Brain microvascular endothelial cell (primary cell): ENCODE results near the gene GRID1.

Experiments used
- DNase-seq: peaks from one replicate; pipeline ENCODE4 v3.0.0-alpha.2; 2020
- H3K27ac ChIP-seq: fragments of 250-450 bp; sonication (Bioruptor Pico); 2 replicates; pipeline ENCODE4 v1.5.1; 2020; ENCODE audit warnings: mild to moderate bottlenecking, moderate library complexity
- H3K27me3 ChIP-seq: fragments of 250-450 bp; sonication (Bioruptor Pico); replicated peaks from 2 replicates; pipeline ENCODE4 v1.5.1; 2020; ENCODE audit warnings: mild to moderate bottlenecking
- H3K36me3 ChIP-seq: fragments of 250-450 bp; sonication (Bioruptor Pico); replicated peaks from 2 replicates; pipeline ENCODE4 v1.5.1; 2020; ENCODE audit warnings: mild to moderate bottlenecking
- H3K4me3 ChIP-seq: 2 replicates; pipeline ENCODE4 v1.5.1; 2011; ENCODE audit warnings: low read depth, mild to moderate bottlenecking, control low read depth, low read length, moderate library complexity
- CTCF ChIP-seq: IDR thresholded peaks from 2 replicates; pipeline ENCODE4 v1.5.1; 2011; ENCODE audit warnings: low read depth, mild to moderate bottlenecking, moderate library complexity, low read length, control low read depth, inconsistent platforms; ENCODE audit errors: missing control alignments
- in situ Hi-C: cut with HindIII; loops from 2 replicates; pipeline ENCODE4 v1.10.0; 2017; ENCODE audit warnings: low sequenced_read_pairs, low pct_ligation_motif_present

The GRID1 gene

GRCh38 chr10:86377797-86378146 is 11.2 kb upstream of the GRID1 start:
- Histone ChIP-seq H3K27ac (no peak overlapping the region), H3K36me3 (no peaks in the 10 kb centered on the region), H3K27me3 (no peaks in the 10 kb centered on the region), H3K4me3 (no peak overlapping the region)
- no peak for TF ChIP-seq CTCF
- in situ Hi-C loops, result no loop called here
- no peak for DNase-seq

GRCh38 chr10:86376852-86377796 is 10.5 kb upstream of the GRID1 start:
- H3K4me3 ChIP-seq, result peak overlapping the region; percentile 22
- peaks cover 2% of the 10 kb centered on the region for H3K27me3 ChIP-seq
- DNase-seq, result peak; percentile 45
- in situ Hi-C loops, result no loop called here
- no peaks in the 10 kb centered on the region for H3K36me3 ChIP-seq
- no peak overlapping the region for H3K27ac ChIP-seq
- peak; percentile 70 for TF ChIP-seq CTCF

GRCh38 chr10:86376403-86376802 is 9.8 kb upstream of the GRID1 start:
- in situ Hi-C loops, result no loop called here
- no peak overlapping the region for H3K4me3 ChIP-seq
- no peak for TF ChIP-seq CTCF
- H3K36me3 ChIP-seq, result no peaks in the 10 kb centered on the region
- H3K27me3 ChIP-seq, result peaks cover 2% of the 10 kb centered on the region
- no peak for DNase-seq
- no peak overlapping the region for H3K27ac ChIP-seq

GRCh38 chr10:86375204-86375603 is 8.6 kb upstream of the GRID1 start:
- no peaks in the 10 kb centered on the region for H3K36me3 ChIP-seq
- H3K27ac ChIP-seq, result no peak overlapping the region
- DNase-seq, result no peak
- peaks cover 2% of the 10 kb centered on the region for H3K27me3 ChIP-seq
- H3K4me3 ChIP-seq, result no peak overlapping the region
- in situ Hi-C loops, result no loop called here
- TF ChIP-seq CTCF, result no peak

- in situ Hi-C loops, result no loop called here
- Histone ChIP-seq H3K27me3 (peaks cover 2% of the 10 kb centered on the region), H3K36me3 (no peaks in the 10 kb centered on the region), H3K4me3 (no peak overlapping the region), H3K27ac (no peak overlapping the region)
- TF ChIP-seq CTCF, result no peak
- DNase-seq, result no peak
Measured at GRCh38 chr10:86374664-86375063, 8.1 kb upstream of the GRID1 start.
